ENCODE results near the gene UST. TPM values are rescaled to one million over a fixed set of nuclear protein-coding genes. Genes with fewer than 3 reads are reported as not detected.

UST gene
- total RNA-seq, 2 experiments from 2014 or later = 1.2 to 1.5 TPM

GRCh38 chr6:148790817-148791216 is 44.0 kb downstream of the UST start:
- H3K9me3 Mint-ChIP-seq = no peaks in the 10 kb centered on the region
- peaks cover 1% of the 10 kb centered on the region for H3K27me3 Mint-ChIP-seq
- H3K36me3 Mint-ChIP-seq (ENCODE audit: low read depth) = no peaks in the 10 kb centered on the region
- ChIA-PET CTCF (no interaction called here), POLR2A (no interaction called here)
- H3K27ac Mint-ChIP-seq = no peak overlapping the region
- H3K4me3 Mint-ChIP-seq = no peak overlapping the region
- ATAC-seq (no peak), DNase-seq (no peak)
- intact Hi-C loops (cut with micrococcal nuclease) = no loop called here
- no peak for TF ChIP-seq CTCF (IDR thresholded peaks at IDR 0.05)
- H3K4me1 Mint-ChIP-seq (ENCODE audit: low read depth) = no peaks in the 10 kb centered on the region

GRCh38 chr6:148791372-148791771 is 44.5 kb downstream of the UST start:
- no peak overlapping the region for H3K27ac Mint-ChIP-seq
- H3K4me1 Mint-ChIP-seq (ENCODE audit: low read depth) = no peaks in the 10 kb centered on the region
- POLR2A ChIA-PET = no interaction called here
- H3K27me3 Mint-ChIP-seq = peaks cover 1% of the 10 kb centered on the region
- no peaks in the 10 kb centered on the region for H3K9me3 Mint-ChIP-seq
- DNase-seq (no peak), ATAC-seq (no peak)
- no peak overlapping the region for H3K4me3 Mint-ChIP-seq
- H3K36me3 Mint-ChIP-seq (ENCODE audit: low read depth) = no peaks in the 10 kb centered on the region
- no peak for TF ChIP-seq CTCF (IDR thresholded peaks at IDR 0.05)
- intact Hi-C loops (cut with micrococcal nuclease) = no loop called here
- CTCF ChIA-PET = no interaction called here

GRCh38 chr6:148793721-148794120 is 46.9 kb downstream of the UST start:
- no peak overlapping the region for H3K4me3 Mint-ChIP-seq
- peaks cover 1% of the 10 kb centered on the region for H3K27me3 Mint-ChIP-seq
- no peak for ATAC-seq
- DNase-seq = no peak
- no peak for TF ChIP-seq CTCF (IDR thresholded peaks at IDR 0.05)
- ChIA-PET CTCF (no interaction called here), POLR2A (interaction anchor here (0.9 kb wide), 1 partner anchor 12 kb away, joined by 3 read pairs; no protein-coding TSS in a partner anchor)
- intact Hi-C loops (cut with micrococcal nuclease) = no loop called here
- H3K27ac Mint-ChIP-seq = no peak overlapping the region
- no peaks in the 10 kb centered on the region for H3K36me3 Mint-ChIP-seq (ENCODE audit: low read depth)
- peaks cover 6% of the 10 kb centered on the region for H3K4me1 Mint-ChIP-seq (ENCODE audit: low read depth)
- H3K9me3 Mint-ChIP-seq = no peaks in the 10 kb centered on the region

- H3K27me3 Mint-ChIP-seq = peaks cover 1% of the 10 kb centered on the region
- no peak overlapping the region for H3K4me3 Mint-ChIP-seq
- DNase-seq = no peak
- no peak for TF ChIP-seq CTCF (IDR thresholded peaks at IDR 0.05)
- ChIA-PET CTCF (no interaction called here), POLR2A (interaction anchor here (0.9 kb wide), 1 partner anchor 13 kb away, joined by 3 read pairs; no protein-coding TSS in a partner anchor)
- ATAC-seq = no peak
- H3K36me3 Mint-ChIP-seq (ENCODE audit: low read depth) = no peaks in the 10 kb centered on the region
- peaks cover 6% of the 10 kb centered on the region for H3K4me1 Mint-ChIP-seq (ENCODE audit: low read depth)
- intact Hi-C loops (cut with micrococcal nuclease) = no loop called here
- H3K9me3 Mint-ChIP-seq = no peaks in the 10 kb centered on the region
- no peak overlapping the region for H3K27ac Mint-ChIP-seq
Observed at GRCh38 chr6:148794797-148795196, 48.0 kb downstream of the UST start.

GRCh38 chr6:148795563-148795962 is 48.7 kb downstream of the UST start:
- peaks cover 6% of the 10 kb centered on the region for H3K4me1 Mint-ChIP-seq (ENCODE audit: low read depth)
- no peaks in the 10 kb centered on the region for H3K36me3 Mint-ChIP-seq (ENCODE audit: low read depth)
- no peak overlapping the region for H3K4me3 Mint-ChIP-seq
- H3K27ac Mint-ChIP-seq = no peak overlapping the region
- peaks cover 1% of the 10 kb centered on the region for H3K27me3 Mint-ChIP-seq
- TF ChIP-seq CTCF (IDR thresholded peaks at IDR 0.05) = no peak
- DNase-seq = no peak
- H3K9me3 Mint-ChIP-seq = no peaks in the 10 kb centered on the region
- intact Hi-C loops (cut with micrococcal nuclease) = no loop called here
- no peak for ATAC-seq
- POLR2A ChIA-PET = no interaction called here
- CTCF ChIA-PET = no interaction called here

All from activated CD8-positive, alpha-beta T cell treated with anti-CD3 and anti-CD28 coated beads for 36 hours (primary cell).